ENCODE results near the gene YPEL1. TPM values are rescaled to one million over a fixed set of nuclear protein-coding genes. Genes with fewer than 3 reads are reported as not detected.

YPEL1 gene, protein sequence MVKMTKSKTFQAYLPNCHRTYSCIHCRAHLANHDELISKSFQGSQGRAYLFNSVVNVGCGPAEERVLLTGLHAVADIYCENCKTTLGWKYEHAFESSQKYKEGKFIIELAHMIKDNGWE
- 10 to 100 TPM; 14.2 to 19.0 TPM for total RNA-seq

DNA sequence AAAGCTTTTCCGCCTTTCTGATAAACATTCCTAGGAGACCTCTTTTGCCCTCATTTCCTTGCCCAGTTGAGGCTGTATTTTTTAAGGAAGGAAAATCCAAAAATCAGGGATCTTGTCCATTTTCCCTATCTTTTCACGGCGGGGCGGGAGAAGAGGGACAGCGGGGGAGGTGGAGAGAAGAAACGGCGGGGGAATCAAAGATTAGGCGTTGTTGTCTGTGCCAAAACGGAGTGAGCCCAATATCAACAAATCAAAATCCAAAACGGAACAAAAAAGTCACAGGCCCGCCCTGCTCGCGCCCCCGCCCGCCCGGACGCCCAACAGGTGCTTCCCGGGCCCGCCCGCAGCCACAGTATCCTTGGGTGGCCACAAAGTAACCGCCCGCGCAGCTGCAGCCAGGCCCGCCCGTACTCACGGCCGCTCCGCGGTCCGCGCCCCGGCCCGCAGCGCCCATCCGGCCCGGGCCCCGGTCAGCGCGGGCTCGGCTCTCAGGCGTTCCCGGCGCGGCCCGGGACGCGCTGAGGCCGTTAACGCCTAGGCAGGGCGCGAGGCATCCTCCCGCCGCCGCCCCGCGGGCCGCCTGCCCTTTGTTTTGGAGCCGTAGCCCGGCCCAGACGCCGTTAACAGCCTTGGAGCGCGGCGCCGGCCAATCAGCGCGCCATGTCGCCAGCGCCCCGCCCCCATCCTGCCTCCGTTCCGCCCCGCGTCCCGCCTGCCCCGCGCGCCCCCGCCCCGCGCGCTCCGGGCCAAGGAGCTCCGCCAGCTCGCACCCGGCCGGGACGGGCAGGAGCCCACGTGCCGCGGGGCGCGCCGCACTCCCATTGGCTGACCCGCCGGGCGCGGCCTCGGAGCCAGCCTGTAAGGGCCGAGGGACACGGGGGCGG is at the start of gene YPEL1:
Gene YPEL1 (minus strand): TSS at position 595 of the 884 bp plus-strand sequence. CDS start 25,050 bp downstream, outside the sequence.
- peak; percentile 99 for DNase-seq (ENCODE audit: low spot score)
- Mint-ChIP-seq H3K27ac (peak within 1 kb of the TSS; percentile 80 to 97), H3K36me3 (no peaks in the 10 kb centered on the region), H3K4me3 (peak within 1 kb of the TSS; percentile 90), H3K9me3 (no peaks in the 10 kb centered on the region), H3K27me3 (no peaks in the 10 kb centered on the region), H3K4me1 (ENCODE audit: low read depth in 2 of 2) (peaks cover 53 to 58% of the 10 kb centered on the region in 2 donors)
- peak; percentile 97 for ATAC-seq

DNA sequence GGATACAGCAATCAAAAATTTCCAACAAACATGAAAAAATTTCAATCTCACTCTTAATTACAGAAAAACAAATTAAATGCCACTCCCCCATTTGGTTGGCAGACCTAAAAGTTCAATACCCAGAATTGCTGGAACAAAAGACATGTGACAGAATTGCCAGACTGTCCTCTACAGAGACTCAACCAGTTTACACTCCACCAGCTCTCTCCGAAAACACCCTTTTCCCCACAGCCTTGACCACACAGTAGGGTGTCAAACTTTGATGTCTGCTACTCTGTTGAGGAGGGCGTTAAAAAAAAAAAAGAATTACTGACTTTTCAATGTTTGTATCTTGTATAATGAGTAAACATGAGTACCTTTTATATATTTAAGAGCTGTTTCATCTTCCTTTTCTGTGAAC is 44.7 kb upstream of the YPEL1 start:
- no peaks in the 10 kb centered on the region for H3K9me3 Mint-ChIP-seq
- peak; percentile 74 for DNase-seq (ENCODE audit: low spot score)
- H3K27me3 Mint-ChIP-seq: no peaks in the 10 kb centered on the region
- H3K4me1 Mint-ChIP-seq (ENCODE audit: low read depth in 2 of 2): peaks cover 43 to 49% of the 10 kb centered on the region in 2 donors
- peak overlapping the region; percentile 79 for H3K4me3 Mint-ChIP-seq
- peak; percentile 89 to 91 for ATAC-seq
- H3K36me3 Mint-ChIP-seq: peaks cover 30% of the 10 kb centered on the region
- peak overlapping the region; percentile 70 to 86 for H3K27ac Mint-ChIP-seq

DNA sequence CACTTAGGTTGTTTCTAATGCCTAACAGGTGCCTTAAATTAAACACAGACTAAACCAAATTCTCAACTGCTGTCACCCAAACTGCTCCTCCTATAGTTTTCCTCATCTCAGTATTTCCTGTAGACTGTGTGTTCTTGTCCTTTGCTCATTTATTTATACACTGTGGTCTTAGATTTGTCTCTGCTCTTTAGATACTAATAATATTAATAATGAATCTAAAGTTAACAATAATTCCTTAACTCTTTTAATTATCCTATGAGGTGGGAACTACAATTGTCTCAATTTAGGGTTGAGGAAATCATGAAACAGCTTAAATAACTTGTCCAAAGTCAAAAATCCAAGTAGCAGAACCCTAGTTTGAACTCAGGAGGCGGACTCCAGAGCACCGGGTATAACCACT is 43.9 kb upstream of the YPEL1 start:
- no peaks in the 10 kb centered on the region for H3K27me3 Mint-ChIP-seq
- peaks cover 43 to 44% of the 10 kb centered on the region in 2 donors for H3K4me1 Mint-ChIP-seq (ENCODE audit: low read depth in 2 of 2)
- peak overlapping the region; percentile 79 for H3K4me3 Mint-ChIP-seq
- no peak for ATAC-seq
- H3K36me3 Mint-ChIP-seq: peaks cover 30% of the 10 kb centered on the region
- DNase-seq (ENCODE audit: low spot score): no peak
- peak overlapping the region in 1 of 2 donors; percentile 86 for H3K27ac Mint-ChIP-seq
- H3K9me3 Mint-ChIP-seq: no peaks in the 10 kb centered on the region

DNA sequence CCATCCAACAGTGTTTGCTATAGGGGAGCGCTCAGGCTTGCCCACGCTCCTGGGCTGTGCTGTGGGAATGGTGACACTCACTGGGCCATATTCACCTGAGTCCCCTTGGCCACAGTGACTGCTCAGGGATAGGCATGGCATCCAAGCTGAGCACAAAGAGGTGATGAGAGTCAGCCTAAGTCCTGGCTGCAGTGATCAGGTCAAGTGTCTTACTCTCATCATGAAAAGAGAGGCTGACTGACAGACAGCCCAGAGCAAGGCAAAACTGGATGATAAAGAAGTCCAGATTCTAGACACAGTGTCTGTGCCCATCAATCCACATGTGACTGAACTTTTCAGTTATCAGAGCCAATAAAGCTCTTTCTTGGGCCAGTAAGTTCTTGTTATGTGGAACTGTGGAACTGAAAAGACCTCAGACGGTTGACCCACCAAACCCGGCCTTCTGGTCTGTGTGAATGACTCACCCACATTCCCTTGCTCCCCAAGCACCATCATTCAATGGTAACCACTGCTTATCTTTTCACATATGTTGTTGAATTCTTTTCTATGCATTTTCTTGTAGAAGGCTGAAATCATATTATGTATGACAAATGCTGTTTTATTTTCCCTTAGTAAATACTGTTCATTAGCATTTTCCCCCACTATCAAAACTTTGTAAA is 43.2 kb upstream of the YPEL1 start:
- H3K27me3 Mint-ChIP-seq: no peaks in the 10 kb centered on the region
- peak; percentile 42 to 59 for ATAC-seq
- no peaks in the 10 kb centered on the region for H3K9me3 Mint-ChIP-seq
- peaks cover 43 to 47% of the 10 kb centered on the region in 2 donors for H3K4me1 Mint-ChIP-seq (ENCODE audit: low read depth in 2 of 2)
- H3K27ac Mint-ChIP-seq: peak overlapping the region in 1 of 2 donors; percentile 86
- peaks cover 24% of the 10 kb centered on the region for H3K36me3 Mint-ChIP-seq
- peak overlapping the region; percentile 44 for H3K4me3 Mint-ChIP-seq
- DNase-seq (ENCODE audit: low spot score): no peak

DNA sequence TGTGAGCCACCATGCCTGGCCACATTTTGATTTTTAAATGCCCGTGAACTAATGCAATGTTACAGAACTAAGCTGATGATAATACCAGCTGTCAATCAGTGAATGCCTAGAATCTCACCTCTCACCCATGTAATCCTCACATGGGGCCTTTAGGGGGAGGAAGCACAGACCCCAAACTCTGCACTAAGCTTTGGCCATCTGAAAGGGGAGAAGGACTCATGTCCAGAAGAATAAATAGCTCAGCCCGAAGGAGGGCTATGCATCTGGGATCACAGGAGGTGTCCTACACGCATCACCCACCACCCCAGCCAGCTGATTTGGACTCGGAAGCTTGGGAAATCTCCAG is 36.0 kb upstream of the YPEL1 start:
- Mint-ChIP-seq H3K36me3 (peaks cover 23% of the 10 kb centered on the region), H3K9me3 (no peaks in the 10 kb centered on the region), H3K4me1 (ENCODE audit: low read depth in 2 of 2) (peaks cover 51 to 57% of the 10 kb centered on the region in 2 donors), H3K27me3 (no peaks in the 10 kb centered on the region), H3K27ac (peak overlapping the region; percentile 78 to 93), H3K4me3 (peak overlapping the region; percentile 68)
- ATAC-seq: no peak
- no peak for DNase-seq (ENCODE audit: low spot score)

DNA sequence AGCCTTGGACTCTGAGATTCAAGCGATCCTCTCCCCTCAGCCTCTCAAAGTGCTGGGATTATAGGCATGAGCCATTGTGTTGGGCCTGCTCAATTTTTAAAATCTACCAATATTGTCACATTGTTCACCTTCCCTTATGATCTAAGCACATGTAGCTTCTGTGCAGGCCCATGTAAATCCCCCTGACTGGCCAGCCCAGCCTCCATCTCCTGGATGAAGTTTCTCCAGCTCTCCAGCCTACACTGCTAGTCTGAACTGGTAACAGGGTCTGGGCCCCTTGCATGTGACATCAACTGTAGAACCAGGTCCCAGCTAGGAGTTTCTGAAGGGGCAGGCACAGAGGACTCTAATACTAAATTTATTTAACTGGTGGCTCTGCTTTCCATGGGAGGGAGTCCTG is 32.8 kb upstream of the YPEL1 start:
- H3K36me3 Mint-ChIP-seq: peaks cover 27% of the 10 kb centered on the region
- H3K27ac Mint-ChIP-seq: peak overlapping the region; percentile 90 to 93
- no peaks in the 10 kb centered on the region for H3K9me3 Mint-ChIP-seq
- no peak for ATAC-seq
- peaks cover 74 to 75% of the 10 kb centered on the region in 2 donors for H3K4me1 Mint-ChIP-seq (ENCODE audit: low read depth in 2 of 2)
- H3K4me3 Mint-ChIP-seq: peak overlapping the region; percentile 78
- no peak for DNase-seq (ENCODE audit: low spot score)
- H3K27me3 Mint-ChIP-seq: no peaks in the 10 kb centered on the region

DNA sequence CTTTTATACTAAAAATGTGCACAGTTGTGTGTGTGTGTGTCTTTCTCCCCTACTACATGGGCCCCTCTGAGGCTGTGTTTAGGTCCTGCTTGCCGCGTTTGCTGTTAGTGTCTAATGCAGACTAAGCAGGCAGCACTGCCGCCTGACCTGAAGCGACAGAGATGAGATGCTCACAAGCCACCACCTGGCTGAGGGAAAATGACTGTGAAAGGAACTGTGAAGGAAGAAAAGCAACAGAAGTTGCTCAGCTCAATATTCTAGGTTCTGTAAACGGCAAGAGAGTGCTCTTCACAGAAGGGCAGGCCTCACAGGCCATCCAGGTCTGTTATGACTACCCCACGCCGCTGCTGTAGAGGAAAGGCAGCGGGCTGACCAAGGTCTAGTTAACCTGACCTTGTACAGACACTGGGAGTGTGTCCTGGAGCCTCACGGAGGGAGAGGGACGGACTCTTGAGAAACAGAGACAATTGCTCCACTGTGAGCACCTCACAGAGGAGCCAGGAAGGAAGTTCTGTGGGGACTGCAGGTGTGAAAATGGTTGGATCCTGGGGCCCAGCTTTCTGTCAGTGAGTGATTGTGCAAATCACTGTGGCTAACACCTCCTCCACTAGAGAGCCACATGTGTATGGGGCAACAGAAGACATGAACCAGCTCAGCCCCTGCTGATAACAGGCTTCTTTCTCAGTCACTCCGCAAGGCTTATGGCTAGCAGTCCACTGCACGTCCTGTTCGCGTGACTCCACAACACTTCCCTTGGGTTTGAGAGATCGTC is 31.3 kb upstream of the YPEL1 start:
- peak; percentile 89 to 92 for ATAC-seq
- Mint-ChIP-seq H3K36me3 (peaks cover 19% of the 10 kb centered on the region), H3K4me3 (peak overlapping the region; percentile 78), H3K9me3 (no peaks in the 10 kb centered on the region), H3K4me1 (ENCODE audit: low read depth in 2 of 2) (peaks cover 77% of the 10 kb centered on the region in 2 donors), H3K27ac (peak overlapping the region; percentile 90 to 93), H3K27me3 (no peaks in the 10 kb centered on the region)
- DNase-seq (ENCODE audit: low spot score): peak; percentile 95

DNA sequence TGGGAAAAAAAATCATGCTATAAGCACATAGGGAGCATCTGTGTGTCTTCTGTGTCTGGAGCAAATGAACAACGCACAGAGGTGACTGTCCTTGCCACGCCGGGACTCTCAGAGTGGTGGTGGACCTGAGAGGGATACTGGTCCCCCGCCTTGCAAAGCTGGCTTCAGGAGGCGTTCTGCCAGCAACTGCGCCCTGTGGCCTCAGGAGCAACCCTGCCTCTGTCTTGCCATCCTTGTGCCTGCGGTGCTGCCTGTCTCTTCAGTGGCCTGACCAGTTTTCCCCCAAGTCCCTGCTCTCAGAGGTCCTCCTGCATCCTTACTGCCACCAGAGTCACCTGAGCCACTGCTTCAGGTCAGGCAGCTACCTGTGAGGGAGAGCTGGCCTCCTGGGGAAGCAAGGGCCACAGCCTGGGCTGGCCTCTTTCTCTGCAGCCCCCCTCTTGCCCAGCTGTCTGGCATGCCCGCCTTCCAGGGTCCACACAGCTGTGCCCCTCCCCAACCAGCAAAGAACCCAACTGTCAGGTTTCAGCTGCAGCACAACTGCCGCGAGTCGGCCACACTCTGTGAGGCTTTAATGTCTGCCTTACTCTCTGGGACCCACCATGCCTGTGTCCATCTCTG is 30.4 kb upstream of the YPEL1 start:
- peaks cover 23% of the 10 kb centered on the region for H3K36me3 Mint-ChIP-seq
- H3K4me1 Mint-ChIP-seq (ENCODE audit: low read depth in 2 of 2): peaks cover 76 to 78% of the 10 kb centered on the region in 2 donors
- peak overlapping the region; percentile 90 to 93 for H3K27ac Mint-ChIP-seq
- no peaks in the 10 kb centered on the region for H3K9me3 Mint-ChIP-seq
- ATAC-seq (no peak), DNase-seq (ENCODE audit: low spot score) (no peak)
- H3K27me3 Mint-ChIP-seq: no peaks in the 10 kb centered on the region
- peak overlapping the region; percentile 78 for H3K4me3 Mint-ChIP-seq

DNA sequence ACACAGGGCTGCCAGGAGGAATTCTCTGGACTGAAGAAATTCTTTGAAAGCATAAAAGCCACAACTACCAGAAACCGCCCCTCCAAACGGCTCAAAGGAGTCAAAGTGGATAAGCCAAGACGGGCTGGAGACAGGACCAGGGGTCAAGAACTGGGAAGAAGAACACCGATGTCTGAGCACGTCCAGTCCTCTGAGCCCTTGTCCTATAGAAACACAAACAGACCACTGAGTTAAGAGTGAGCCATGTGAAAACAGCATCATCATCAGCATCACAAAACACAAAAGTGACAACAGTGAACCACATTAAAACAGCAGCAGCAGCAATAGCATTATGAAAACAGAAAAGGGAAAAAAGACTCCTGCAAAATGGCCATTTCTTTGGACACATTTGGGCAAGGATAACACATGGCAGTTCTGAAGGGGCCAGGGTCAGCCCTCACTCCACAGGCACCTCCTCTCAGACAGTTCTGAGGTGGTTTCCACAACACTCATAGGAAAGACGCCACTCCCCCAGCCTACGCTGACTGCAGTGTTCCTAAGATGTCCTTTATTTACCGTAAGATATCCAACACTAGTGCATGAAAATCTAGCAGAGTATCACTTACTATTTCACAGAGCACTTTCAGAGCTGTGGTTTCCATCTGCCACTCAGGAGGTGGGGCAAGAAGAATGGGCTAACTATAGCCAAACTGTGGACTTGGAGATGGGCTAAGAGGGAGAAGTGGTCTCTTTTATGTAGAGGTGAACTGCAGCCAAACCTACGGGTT is 28.6 kb upstream of the YPEL1 start:
- peaks cover 23% of the 10 kb centered on the region for H3K36me3 Mint-ChIP-seq
- no peaks in the 10 kb centered on the region for H3K9me3 Mint-ChIP-seq
- H3K4me1 Mint-ChIP-seq (ENCODE audit: low read depth in 2 of 2): peaks cover 88 to 95% of the 10 kb centered on the region in 2 donors
- ATAC-seq: peak; percentile 4 to 8
- H3K27me3 Mint-ChIP-seq: no peaks in the 10 kb centered on the region
- peak overlapping the region; percentile 90 to 93 for H3K27ac Mint-ChIP-seq
- H3K4me3 Mint-ChIP-seq: peak overlapping the region; percentile 78
- no peak for DNase-seq (ENCODE audit: low spot score)

DNA sequence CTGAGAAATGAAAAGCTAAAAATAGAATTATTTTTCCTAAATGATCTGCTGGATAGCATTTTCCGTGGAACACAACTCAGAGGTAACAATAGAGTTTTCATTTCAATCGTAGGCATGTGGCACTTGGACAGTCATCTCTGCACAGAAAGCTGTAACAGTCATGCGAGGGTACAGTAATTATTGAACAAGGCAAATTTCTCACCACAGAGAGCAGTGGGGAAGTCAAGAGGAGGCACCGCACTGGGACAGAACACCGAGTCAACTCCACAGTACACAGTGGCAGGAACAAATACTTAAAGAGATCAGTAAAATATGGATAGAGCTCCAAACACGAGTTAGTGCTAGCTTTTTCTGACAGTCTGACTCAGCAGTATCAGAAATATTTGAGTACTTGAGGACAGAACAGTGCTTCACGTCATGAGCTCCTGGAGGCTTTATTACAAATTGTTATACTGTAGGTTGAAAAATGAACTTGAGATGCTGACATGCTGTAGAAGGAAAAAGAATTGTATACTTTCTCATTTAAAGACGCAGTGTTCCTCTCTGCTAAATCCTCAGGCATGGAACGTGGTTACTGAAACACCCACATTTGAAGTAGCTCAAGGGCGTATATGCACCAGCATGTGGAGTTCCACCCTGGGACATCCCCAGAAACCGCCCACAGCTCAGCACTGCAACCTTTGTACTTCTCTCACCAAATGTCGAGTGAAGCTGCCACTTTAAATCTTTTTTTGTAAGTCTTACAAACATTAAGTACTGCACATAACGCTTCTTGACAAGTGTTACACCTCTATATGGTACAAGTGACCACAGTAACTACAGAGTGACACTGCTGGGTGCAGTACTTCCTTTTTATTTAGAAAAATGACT is 27.4 kb upstream of the YPEL1 start:
- Mint-ChIP-seq H3K36me3 (peaks cover 14% of the 10 kb centered on the region), H3K27ac (peak overlapping the region; percentile 90 to 93), H3K9me3 (no peaks in the 10 kb centered on the region)

DNA sequence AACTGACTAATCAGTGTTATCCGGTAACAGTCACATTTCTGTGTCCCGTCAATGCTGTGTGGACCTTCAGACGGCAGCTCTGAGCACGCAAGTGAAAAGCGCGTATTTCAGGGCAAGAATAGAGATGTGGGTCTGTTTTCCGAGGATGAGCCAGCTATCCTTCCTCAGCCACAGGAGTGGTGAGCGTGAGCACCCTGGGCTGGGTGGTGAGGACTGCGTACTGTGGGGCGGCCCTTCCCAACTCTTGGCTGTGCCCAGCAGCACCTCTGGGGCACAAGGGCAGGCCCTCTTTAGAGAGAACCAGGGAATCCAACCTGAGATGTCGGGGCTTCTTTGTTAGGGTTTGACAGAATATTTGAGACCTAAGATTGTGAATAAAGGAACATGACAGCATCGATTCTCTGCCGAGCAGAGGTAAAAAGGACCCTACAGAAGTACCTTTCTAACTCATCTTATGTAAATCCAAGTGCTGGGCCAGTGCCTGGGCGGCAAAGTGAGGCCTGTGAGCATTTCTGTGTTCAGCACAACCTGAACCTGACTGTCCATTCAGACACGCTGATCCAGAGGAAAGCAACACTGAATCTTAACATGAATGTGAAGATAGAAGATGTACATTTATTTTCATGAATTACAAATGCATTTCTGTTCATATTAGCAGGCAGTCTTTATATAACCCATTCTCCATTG is 26.5 kb upstream of the YPEL1 start:
- Mint-ChIP-seq H3K36me3 (peaks cover 18% of the 10 kb centered on the region), H3K27ac (peak overlapping the region; percentile 90 to 93), H3K4me1 (ENCODE audit: low read depth in 2 of 2) (peaks cover 86 to 90% of the 10 kb centered on the region in 2 donors), H3K4me3 (peak overlapping the region; percentile 78), H3K27me3 (no peaks in the 10 kb centered on the region), H3K9me3 (no peaks in the 10 kb centered on the region)
- ATAC-seq (no peak), DNase-seq (ENCODE audit: low spot score) (no peak)

More for the DNA sequence above, 27.4 kb upstream of the YPEL1 start:
- Mint-ChIP-seq H3K27me3 (no peaks in the 10 kb centered on the region), H3K4me1 (ENCODE audit: low read depth in 2 of 2) (peaks cover 90 to 95% of the 10 kb centered on the region in 2 donors), H3K4me3 (peak overlapping the region; percentile 78)
- DNase-seq (ENCODE audit: low spot score) (peak; percentile 85), ATAC-seq (peak; percentile 62 to 70)
